Heart right ventricle (tissue), 16 donors: ENCODE measurements around the gene TNFRSF21. TPM values are rescaled to one million over a fixed set of nuclear protein-coding genes. Genes with fewer than 3 reads are reported as not detected.

Source experiments
- ATAC-seq, 8 donors: fragments of 200-7000 bp; cut with Tn5 transposase; one replicate each; pipeline ENCODE4 v1.9.1; 2020; ENCODE audit warnings: mild to moderate bottlenecking in 8 of 8, moderate library complexity in 8 of 8, moderate number of reproducible peaks in 1 of 8
- DNase-seq, 2 donors: peaks; one replicate each; pipeline ENCODE4 v3.0.0-alpha.2; 2020
- H3K27ac ChIP-seq, 10 donors: fragments of 200-600 bp; sonication (generic) in 2 of 10; one replicate each; pipeline versions ENCODE4 v1.5.0 to v1.8.0; 2020 to 2022; ENCODE audit warnings: mild to moderate bottlenecking in 3 of 10
- H3K27me3 ChIP-seq, 7 donors: fragments of 200-600 bp; one replicate each; pipeline ENCODE4 v1.8.0; 2021 to 2022; ENCODE audit warnings: mild to moderate bottlenecking in 2 of 7
- H3K36me3 ChIP-seq, 9 donors: fragments of 200-600 bp; sonication (generic) in 1 of 9; one replicate each; pipeline versions ENCODE4 v1.5.0 to v1.8.0; 2020 to 2022; ENCODE audit warnings: mild to moderate bottlenecking in 2 of 9
- H3K4me1 ChIP-seq, 9 donors: fragments of 200-600 bp; sonication (generic) in 1 of 9; one replicate each; pipeline versions ENCODE4 v1.5.0 to v1.8.0; 2020 to 2022; ENCODE audit warnings: mild to moderate bottlenecking in 4 of 9
- H3K4me3 ChIP-seq, 10 donors: fragments of 200-600 bp; sonication (generic) in 2 of 10; one replicate each; pipeline versions ENCODE4 v1.5.0 to v1.8.0; 2020 to 2022; ENCODE audit warnings: mild to moderate bottlenecking in 7 of 10, moderate library complexity in 2 of 10
- H3K9me3 ChIP-seq, 11 donors: fragments of 200-600 bp in 10 of 11; sonication (generic) in 2 of 11; one replicate each; pipeline versions ENCODE4 v1.5.0 to v1.8.0; 2013 to 2022; ENCODE audit warnings: mild to moderate bottlenecking in 2 of 11, control low read depth in 1 of 11, moderate library complexity in 1 of 11
- CTCF ChIP-seq, 9 donors: fragments of 200-600 bp; sonication (generic) in 2 of 9; IDR thresholded peaks; one replicate each; pipeline versions ENCODE4 v1.5.0 to v1.8.0; 2021 to 2022; ENCODE audit warnings: antibody characterized with exemption in 9 of 9, mild to moderate bottlenecking in 5 of 9, moderate library complexity in 1 of 9
- WGBS, 2 donors: extraction: QIAGEN DNeasy Blood & Tissue Kit; methylation state at CpG; one replicate each; pipeline ENCODE4 v1.1.7; 2013; ENCODE audit warnings: inconsistent platforms in 1 of 2; 5-methylcytosine and 5-hydroxymethylcytosine counted together
- intact Hi-C, 10 donors: fragments of 100-400 bp; cut with DNase I; formaldehyde crosslinking; loops; one replicate each; pipeline versions ENCODE4 v1.11.1 to v1.14.2; 2022
- polyA plus RNA-seq, 2 donors: library from polyadenylated mRNA; stranded (reverse); fragments of 200-250 nt; gene quantifications; one replicate each; pipeline ENCODE4 v1.2.3, GENCODE V29; 2013
- total RNA-seq, 10 donors: library from RNA; stranded (reverse); fragmentation: NEBNext Ultra II Directional in 3 of 10; extraction: Animal tissue kit (Norgen Biotek cat#: 25700) in 3 of 10; gene quantifications; one replicate each; pipeline versions ENCODE4 v1.2.1 to v1.2.4, GENCODE V29; 2021 to 2023
- donor health status: Arrhythmogenic right ventricular cardiomyopathy.
- donor health status: ischemic (EF 13 %, LVEDD 7.1; RV severe dilation, severe dysfunction).
- donor health status: healthy with polysubstance abuse.
- donor health status: DM: no; HTN: yes; CAD: no.
- donor health status: DM: no; HTN: no; CAD: no.
- donor health status: ischemic (EF 25% LVEDD 6.9; RV normal size, moderate dysfunction).
- donor health status: ischemic (EF 25% LVEDD 5.7; RV mildly dilated, moderate dysfunction).
- donor health status: healthy.
- donor health status: DM: yes; HTN: yes; CAD: no.
- donor health status: Ischemic cardiomyopathy.
- donor health status: ischemic (EF 35%, LVEDD 5.7; RV mildly dilated, moderate dysfunction).
- donor health status: nonischemic (EF 11% LVEDD 7.7; RV severe dilation, severe dysfunction).
- donor health status: DM: yes; HTN: yes; CAD: no.
- donor health status: PGD.
- donor health status: ischemic (EF 29% LVEDD 5.4; RV normal size, mild dysfunction).
- donor health status: nonischemic (EF 23%, LVEDD 6.1; RV moderate dilation, normal function).

Gene TNFRSF21
- total and polyA plus RNA-seq, 12 donors: 3.8 to 12.8 (median 6.0) TPM

GRCh38 chr6:47239546-47239945 lies 70.2 kb downstream of the TNFRSF21 start:
- intact Hi-C loops: no loop called here
- Histone ChIP-seq H3K27me3 (no peaks in the 10 kb centered on the region), H3K4me3 (no peak overlapping the region), H3K27ac (no peak overlapping the region), H3K4me1 (peaks cover 0 to 59% (median 24%) of the 10 kb centered on the region in 9 donors), H3K9me3 (no peaks in the 10 kb centered on the region), H3K36me3 (peaks cover 0 to under 1% (median 0%) of the 10 kb centered on the region in 9 donors)
- no peak for DNase-seq
- TF ChIP-seq CTCF (IDR thresholded peaks at IDR 0.05): no peak
- WGBS, 2 donors: 93 to 95% methylated on average over 2 of the region's 2 CpGs
- no peak for ATAC-seq

GRCh38 chr6:47238456-47238995 lies 71.2 kb downstream of the TNFRSF21 start:
- DNase-seq (no peak), ATAC-seq (no peak)
- Histone ChIP-seq H3K27ac (no peak overlapping the region), H3K9me3 (no peaks in the 10 kb centered on the region), H3K36me3 (peaks cover 0 to 6% (median 0%) of the 10 kb centered on the region in 9 donors), H3K4me1 (peaks cover 0 to 59% (median 24%) of the 10 kb centered on the region in 9 donors), H3K4me3 (no peak overlapping the region), H3K27me3 (no peaks in the 10 kb centered on the region)
- no peak for TF ChIP-seq CTCF (IDR thresholded peaks at IDR 0.05)
- 74 to 79% methylated on average over 1 of the region's 1 CpG for WGBS, 2 donors
- intact Hi-C loops: no loop called here

- Histone ChIP-seq H3K27ac (no peak overlapping the region), H3K27me3 (no peaks in the 10 kb centered on the region), H3K36me3 (peaks cover 0 to 10% (median 0%) of the 10 kb centered on the region in 9 donors), H3K9me3 (no peaks in the 10 kb centered on the region), H3K4me1 (peaks cover 0 to 49% (median 17%) of the 10 kb centered on the region in 9 donors), H3K4me3 (no peak overlapping the region)
- WGBS, 2 donors: 89 to 95% methylated on average over 5 of the region's 5 CpGs
- DNase-seq (no peak), ATAC-seq (no peak)
- intact Hi-C loops: no loop called here
- no peak for TF ChIP-seq CTCF (IDR thresholded peaks at IDR 0.05)
Measured at GRCh38 chr6:47237196-47237595, 72.5 kb downstream of the TNFRSF21 start.

- Histone ChIP-seq H3K4me3 (no peak overlapping the region), H3K9me3 (no peaks in the 10 kb centered on the region), H3K4me1 (peaks cover 0 to 43% (median 12%) of the 10 kb centered on the region in 9 donors), H3K36me3 (peaks cover 0 to 17% (median 0%) of the 10 kb centered on the region in 9 donors), H3K27ac (peak overlapping the region in 3 of 10 donors; percentile 7 to 65 (median 15)), H3K27me3 (no peaks in the 10 kb centered on the region)
- ATAC-seq (peak in 7 of 8 donors; percentile 29 to 93 (median 80)), DNase-seq (peak; percentile 22 to 25)
- no peak for TF ChIP-seq CTCF (IDR thresholded peaks at IDR 0.05)
- intact Hi-C loops: no loop called here
- 53 to 55% methylated on average over 8 of the region's 8 CpGs for WGBS, 2 donors
Measured at GRCh38 chr6:47235964-47236760, 73.5 kb downstream of the TNFRSF21 start.
